Neural progenitor cell (in vitro differentiated cells): ENCODE data around the gene MYH2.

Experiments
- EZH2 ChIP-seq: fragments of 200-600 bp; sonication (generic); IDR thresholded peaks from 2 replicates; pipeline ENCODE4 v1.6.1; 2017; ENCODE audit warnings: antibody characterized with exemption, mild to moderate bottlenecking, moderate library complexity
- EZH2phosphoT487 ChIP-seq: fragments of 200-600 bp; sonication (generic); IDR thresholded peaks from 2 replicates; pipeline ENCODE4 v1.6.1; 2017; ENCODE audit warnings: antibody characterized with exemption
- TF ChIP-seq, protein P1 (sequence below): fragments of 200-600 bp; sonication (generic); IDR thresholded peaks from 2 replicates; pipeline ENCODE4 v1.5.1; 2017; ENCODE audit warnings: antibody characterized with exemption, mild to moderate bottlenecking

- TF ChIP-seq EZH2: no peak
- TF ChIP-seq, protein P1, sequence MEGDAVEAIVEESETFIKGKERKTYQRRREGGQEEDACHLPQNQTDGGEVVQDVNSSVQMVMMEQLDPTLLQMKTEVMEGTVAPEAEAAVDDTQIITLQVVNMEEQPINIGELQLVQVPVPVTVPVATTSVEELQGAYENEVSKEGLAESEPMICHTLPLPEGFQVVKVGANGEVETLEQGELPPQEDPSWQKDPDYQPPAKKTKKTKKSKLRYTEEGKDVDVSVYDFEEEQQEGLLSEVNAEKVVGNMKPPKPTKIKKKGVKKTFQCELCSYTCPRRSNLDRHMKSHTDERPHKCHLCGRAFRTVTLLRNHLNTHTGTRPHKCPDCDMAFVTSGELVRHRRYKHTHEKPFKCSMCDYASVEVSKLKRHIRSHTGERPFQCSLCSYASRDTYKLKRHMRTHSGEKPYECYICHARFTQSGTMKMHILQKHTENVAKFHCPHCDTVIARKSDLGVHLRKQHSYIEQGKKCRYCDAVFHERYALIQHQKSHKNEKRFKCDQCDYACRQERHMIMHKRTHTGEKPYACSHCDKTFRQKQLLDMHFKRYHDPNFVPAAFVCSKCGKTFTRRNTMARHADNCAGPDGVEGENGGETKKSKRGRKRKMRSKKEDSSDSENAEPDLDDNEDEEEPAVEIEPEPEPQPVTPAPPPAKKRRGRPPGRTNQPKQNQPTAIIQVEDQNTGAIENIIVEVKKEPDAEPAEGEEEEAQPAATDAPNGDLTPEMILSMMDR: no peak
- TF ChIP-seq EZH2phosphoT487: no peak
Measured at GRCh38 chr17:10563991-10564660, 14.7 kb upstream of the MYH2 start.
